MM.1S (cell line): ENCODE results near the gene CORO7.

Source experiments
- EZH2 ChIP-seq: fragments of 300-600 bp; sonication (generic); optimal IDR thresholded peaks from 2 replicates; pipeline ENCODE3; 2017; ENCODE audit warnings: low read depth, mild to moderate bottlenecking, antibody characterized with exemption, low read length, mixed read lengths
- EZH2phosphoT487 ChIP-seq: fragments of 300-600 bp; sonication (generic); IDR thresholded peaks from 2 replicates; pipeline ENCODE4 v1.6.1; 2018; ENCODE audit warnings: antibody characterized with exemption, low read length
- TF ChIP-seq, protein P1 (sequence below): fragments of 300-600 bp; sonication (generic); IDR thresholded peaks from 2 replicates; pipeline ENCODE4 v1.5.1; 2016; ENCODE audit warnings: antibody characterized with exemption, low read length, mixed read lengths

- TF ChIP-seq EZH2 (no peak), EZH2phosphoT487 (no peak)
- TF ChIP-seq, protein P1, sequence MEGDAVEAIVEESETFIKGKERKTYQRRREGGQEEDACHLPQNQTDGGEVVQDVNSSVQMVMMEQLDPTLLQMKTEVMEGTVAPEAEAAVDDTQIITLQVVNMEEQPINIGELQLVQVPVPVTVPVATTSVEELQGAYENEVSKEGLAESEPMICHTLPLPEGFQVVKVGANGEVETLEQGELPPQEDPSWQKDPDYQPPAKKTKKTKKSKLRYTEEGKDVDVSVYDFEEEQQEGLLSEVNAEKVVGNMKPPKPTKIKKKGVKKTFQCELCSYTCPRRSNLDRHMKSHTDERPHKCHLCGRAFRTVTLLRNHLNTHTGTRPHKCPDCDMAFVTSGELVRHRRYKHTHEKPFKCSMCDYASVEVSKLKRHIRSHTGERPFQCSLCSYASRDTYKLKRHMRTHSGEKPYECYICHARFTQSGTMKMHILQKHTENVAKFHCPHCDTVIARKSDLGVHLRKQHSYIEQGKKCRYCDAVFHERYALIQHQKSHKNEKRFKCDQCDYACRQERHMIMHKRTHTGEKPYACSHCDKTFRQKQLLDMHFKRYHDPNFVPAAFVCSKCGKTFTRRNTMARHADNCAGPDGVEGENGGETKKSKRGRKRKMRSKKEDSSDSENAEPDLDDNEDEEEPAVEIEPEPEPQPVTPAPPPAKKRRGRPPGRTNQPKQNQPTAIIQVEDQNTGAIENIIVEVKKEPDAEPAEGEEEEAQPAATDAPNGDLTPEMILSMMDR, result no peak
Measured at GRCh38 chr16:4372578-4373355, 43.6 kb downstream of the CORO7 start.
